GM12878 (cell line): ENCODE results near the gene CCDC136. TPM values are rescaled to one million over a fixed set of nuclear protein-coding genes. Genes with fewer than 3 reads are reported as not detected.

Experiments
- ATAC-seq: fragments of 200-7000 bp; cut with Tn5 transposase; 3 replicates; pipeline ENCODE4 v1.9.1; 2020; ENCODE audit warnings: mild to moderate bottlenecking, moderate library complexity
- BruUV-seq: library from RNA; stranded (reverse); fragments of 400-500 nt; replicated peaks from 2 replicates; lab custom pipeline; 2021; lab: Mats Ljungman, UMichigan
- CTCF ChIA-PET: fragments of 300-600 bp; sonication (Branson Sonifier 250); formaldehyde crosslinking; extraction: SDS; loops from one replicate; lab custom pipeline; 2021; ENCODE audit warnings: inconsistent platforms; lab: Yijun Ruan, JAX
- POLR2A ChIA-PET: fragments of 350-600 bp; formaldehyde crosslinking; extraction: SDS; loops from one replicate; lab custom pipeline; 2021; ENCODE audit warnings: inconsistent platforms; lab: Charles Lee
- RAD21 ChIA-PET: fragments of 300-600 bp; sonication (Branson Sonifier 250); formaldehyde crosslinking; loops from one replicate; lab custom pipeline; 2023; ENCODE audit warnings: antibody characterized with exemption; ENCODE audit not compliant: unreplicated experiment; lab: Charles Lee
- SMC1A ChIA-PET: fragments of 300-600 bp; sonication (Branson Sonifier 250); formaldehyde crosslinking; loops from one replicate; lab custom pipeline; 2023; ENCODE audit not compliant: unreplicated experiment, uncharacterized antibody; lab: Charles Lee
- DNase-seq: peaks from one replicate; pipeline ENCODE4 v3.0.0-alpha.2; 2011; ENCODE audit warnings: low read depth, low spot score
- FAIRE-seq: peaks from 3 replicates; lab custom pipeline; 2011; peaks lifted over from hg19 to GRCh38; lab: Jason Lieb, UNC
- H2AFZ ChIP-seq: 2 replicates; pipeline ENCODE4 v1.6.0; 2011; ENCODE audit warnings: low read depth, low read length, control low read depth; ENCODE audit not compliant: control insufficient read depth
- H3K27ac ChIP-seq: 2 replicates; pipeline ENCODE4 v1.5.1; 2011; ENCODE audit warnings: control low read depth; ENCODE audit not compliant: control insufficient read depth, insufficient read depth
- H3K27me3 ChIP-seq, 2 experiments: replicated peaks in 1 of 2; 2 replicates each; pipeline versions ENCODE4 v1.6.0 to v1.6.1; 2011; ENCODE audit warnings: low read length in 1 of 2; ENCODE audit not compliant: control insufficient read depth in 2 of 2, insufficient read depth in 2 of 2
- H3K36me3 ChIP-seq, 2 experiments: 2 replicates each; pipeline ENCODE4 v1.5.1; 2011; ENCODE audit warnings: low read length in 1 of 2; ENCODE audit not compliant: control insufficient read depth in 2 of 2, insufficient read depth in 2 of 2
- H3K4me1 ChIP-seq: 2 replicates; pipeline ENCODE4 v1.6.1; 2011; ENCODE audit warnings: mild to moderate bottlenecking, low read length, moderate library complexity, mixed read lengths; ENCODE audit not compliant: control insufficient read depth, insufficient read depth
- H3K4me2 ChIP-seq: 2 replicates; pipeline ENCODE4 v1.6.0; 2011; ENCODE audit warnings: control low read depth; ENCODE audit not compliant: control insufficient read depth, insufficient read depth
- H3K4me3 ChIP-seq: fragments of 200-600 bp; sonication (generic); 2 replicates; pipeline ENCODE4 v1.5.1; 2016
- H3K79me2 ChIP-seq: 2 replicates; pipeline ENCODE4 v1.6.0; 2011; ENCODE audit warnings: low read length; ENCODE audit not compliant: control insufficient read depth, insufficient read depth
- H3K9ac ChIP-seq: 2 replicates; pipeline ENCODE4 v1.8.0; 2011; ENCODE audit warnings: low read length, control low read depth, mixed read lengths; ENCODE audit not compliant: control insufficient read depth, insufficient read depth
- H3K9me3 ChIP-seq: replicated peaks from 3 replicates; pipeline ENCODE4 v1.5.1; 2011; ENCODE audit warnings: mild to moderate bottlenecking, low read length; ENCODE audit not compliant: control insufficient read depth, insufficient read depth
- H4K20me1 ChIP-seq: 2 replicates; pipeline ENCODE4 v1.6.0; 2011; ENCODE audit not compliant: control insufficient read depth, insufficient read depth
- FOXK2 ChIP-seq: fragments of 450-650 bp; IDR thresholded peaks from 2 replicates; pipeline ENCODE4 v1.6.1; 2017; ENCODE audit warnings: mild to moderate bottlenecking, moderate library complexity
- JUND ChIP-seq: IDR thresholded peaks from 2 replicates; pipeline ENCODE4 v1.6.1; 2012; ENCODE audit warnings: low read depth, mild to moderate bottlenecking, low read length, improper control_type of control experiment, moderate library complexity
- MEF2A ChIP-seq: IDR thresholded peaks from 2 replicates; pipeline ENCODE4 v1.6.1; 2011; ENCODE audit warnings: low read depth, mild to moderate bottlenecking, low read length, moderate library complexity; ENCODE audit not compliant: insufficient read depth
- MTA2 ChIP-seq: fragments of 450-650 bp; IDR thresholded peaks from 2 replicates; pipeline ENCODE4 v1.6.1; 2016; ENCODE audit warnings: low read depth, mild to moderate bottlenecking, moderate library complexity
- MYC ChIP-seq: IDR thresholded peaks from 2 replicates; pipeline ENCODE4 v1.6.1; 2011; ENCODE audit warnings: mild to moderate bottlenecking, low read length, moderate library complexity, inconsistent platforms; ENCODE audit not compliant: insufficient read depth, insufficient replicate concordance, insufficient read length, severe bottlenecking
- NFYB ChIP-seq: IDR thresholded peaks from 2 replicates; pipeline ENCODE4 v1.6.1; 2011; ENCODE audit warnings: low read depth, mild to moderate bottlenecking, low read length, improper control_type of control experiment, moderate library complexity; ENCODE audit not compliant: insufficient read depth
- POLR2AphosphoS5 ChIP-seq: IDR thresholded peaks from 2 replicates; pipeline ENCODE4 v1.6.1; 2011; ENCODE audit warnings: mild to moderate bottlenecking, low read length, inconsistent platforms
- POU2F2 ChIP-seq: IDR thresholded peaks from 3 replicates; pipeline ENCODE4 v1.6.1; 2011; ENCODE audit warnings: low read depth, mild to moderate bottlenecking, low read length, borderline replicate concordance
- RCOR1 ChIP-seq: conservative IDR thresholded peaks from 2 replicates; pipeline ENCODE4 v1.6.1; 2012; ENCODE audit warnings: low read depth, low read length, improper control_type of control experiment
- SMAD5 ChIP-seq: IDR thresholded peaks from 2 replicates; pipeline ENCODE4 v1.6.1; 2016; ENCODE audit warnings: antibody characterized with exemption, low read depth
- SREBF2 ChIP-seq: IDR thresholded peaks from 2 replicates; pipeline ENCODE4 v1.6.1; 2012; ENCODE audit warnings: mild to moderate bottlenecking, low read length
- TCF12 ChIP-seq: IDR thresholded peaks from 2 replicates; pipeline ENCODE4 v1.6.1; 2011; ENCODE audit warnings: low read depth, mild to moderate bottlenecking, low read length
- YY1 ChIP-seq: IDR thresholded peaks from 2 replicates; pipeline ENCODE4 v1.6.1; 2011; ENCODE audit warnings: low read depth, mild to moderate bottlenecking, low read length
- WGBS: methylation state at CpG from one replicate; pipeline ENCODE4 v1.1.6; 2016; ENCODE audit warnings: low lambda C conversion rate; ENCODE audit not compliant: insufficient replicate concordance, insufficient coverage; ENCODE audit errors: missing lambda C conversion rate; 5-methylcytosine and 5-hydroxymethylcytosine counted together
- in situ Hi-C: fragments of 300-500 bp; cut with MboI; formaldehyde crosslinking; loops from 9 replicates; pipeline ENCODE4 v1.14.3; 2018; ENCODE audit warnings: mixed read lengths
- intact Hi-C: fragments of 100-400 bp; cut with micrococcal nuclease; formaldehyde crosslinking; loops from one replicate; pipeline ENCODE4 v1.14.2; 2022; ENCODE audit not compliant: unreplicated experiment
- polyA plus RNA-seq, 11 experiments: library from polyadenylated mRNA; depleted of rRNA in 4 of 11; unstranded in 6 of 11; stranded (reverse) in 5 of 11; fragments of >200 nt; fragmentation: Nextera tagmentation in 4 of 11; fragmentation: Illumina TruSeq in 1 of 11; extraction: Ambion mirVana in 4 of 11; extraction: Trizol in 1 of 11; gene quantifications; 1 replicate in 1 of 11; 2 replicates in 10 of 11; pipeline versions ENCODE4 v1.2.1 to v1.2.3, GENCODE V29; 2011 to 2016; ENCODE audit warnings: inconsistent platforms in 2 of 11, missing spikeins in 2 of 11, low read depth in 1 of 11
- total RNA-seq, 4 experiments: library from RNA; depleted of rRNA in 3 of 4; stranded (reverse); fragments of >200 nt in 3 of 4; fragmentation: Illumina TruSeq in 1 of 4; extraction: Trizol in 1 of 4; gene quantifications; 2 replicates each; pipeline versions ENCODE4 v1.2.1 to v1.2.3, GENCODE V29; 2013 to 2021
- TF ChIP-seq, protein P1 (sequence below): IDR thresholded peaks from 2 replicates; pipeline ENCODE4 v1.6.1; 2011; ENCODE audit warnings: low read depth, low read length, improper control_type of control experiment, borderline replicate concordance
- TF ChIP-seq, protein P2 (sequence below): IDR thresholded peaks from 2 replicates; pipeline ENCODE4 v1.6.1; 2012; ENCODE audit warnings: low read depth, low read length, improper control_type of control experiment
- TF ChIP-seq, protein P3 (sequence below): fragments of 450-650 bp; IDR thresholded peaks from 2 replicates; pipeline ENCODE4 v1.6.1; 2017; ENCODE audit warnings: mild to moderate bottlenecking, moderate library complexity
- TF ChIP-seq, protein P4 (sequence below): IDR thresholded peaks from 2 replicates; pipeline ENCODE4 v1.6.1; 2011; ENCODE audit warnings: borderline replicate concordance, low read depth, mild to moderate bottlenecking, moderate library complexity, mixed read lengths, low read length; ENCODE audit not compliant: insufficient read depth; ENCODE audit errors: extremely low read length

CCDC136 gene
- total and polyA plus RNA-seq, 10 of the 15 experiments (the other 5 are each of a cell fraction or from before 2014, with no cell fraction given): 0.32 to 4.8 (median 1.5) TPM

DNA sequence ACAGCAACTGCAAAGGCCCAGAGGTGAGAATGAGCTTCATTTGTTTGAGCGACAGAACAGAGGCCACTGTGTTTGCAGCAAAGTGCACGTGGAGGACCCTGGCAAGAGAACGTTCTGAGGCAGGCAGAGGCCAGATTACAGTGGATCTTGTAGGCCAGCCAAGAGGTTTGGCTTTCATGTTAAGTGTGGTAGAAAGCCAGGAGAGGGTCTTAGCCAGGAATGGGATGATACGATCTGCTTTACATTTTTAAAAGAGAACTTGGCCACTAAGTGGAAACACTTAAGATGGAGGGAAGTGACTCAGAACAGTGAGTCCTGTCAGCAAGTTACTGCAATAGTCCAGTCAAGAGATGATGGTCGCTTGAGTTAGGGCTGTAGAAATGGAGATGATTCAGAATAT lies 4.6 kb downstream of the CCDC136 start:
- POLR2A ChIA-PET: no interaction called here
- in situ Hi-C loops: no loop called here
- Histone ChIP-seq H3K9ac (no peak overlapping the region), H3K79me2 (no peaks in the 10 kb centered on the region), H2AFZ (no peak overlapping the region), H4K20me1 (no peaks in the 10 kb centered on the region), H3K4me1 (no peaks in the 10 kb centered on the region), H3K4me3 (no peak overlapping the region), H3K27me3 (no peaks in the 10 kb centered on the region), H3K9me3 (no peaks in the 10 kb centered on the region), H3K36me3 (no peaks in the 10 kb centered on the region), H3K27ac (no peak overlapping the region), H3K4me2 (no peak overlapping the region)
- ATAC-seq (no peak), DNase-seq (no peak), FAIRE-seq (no peak)
- SMC1A ChIA-PET: no interaction called here
- 73% methylated on average over 5 of the region's 5 CpGs for WGBS
- RAD21 ChIA-PET: interaction anchor here (0.6 kb wide), 1 partner anchor 41 kb away, joined by 3 read pairs; no protein-coding TSS in a partner anchor
- intact Hi-C loops: no loop called here
- CTCF ChIA-PET: no interaction called here
- BruUV-seq: no TSS peak
- no peak for TF ChIP-seq JUND
- no peak for TF ChIP-seq TCF12
- TF ChIP-seq, protein P1, sequence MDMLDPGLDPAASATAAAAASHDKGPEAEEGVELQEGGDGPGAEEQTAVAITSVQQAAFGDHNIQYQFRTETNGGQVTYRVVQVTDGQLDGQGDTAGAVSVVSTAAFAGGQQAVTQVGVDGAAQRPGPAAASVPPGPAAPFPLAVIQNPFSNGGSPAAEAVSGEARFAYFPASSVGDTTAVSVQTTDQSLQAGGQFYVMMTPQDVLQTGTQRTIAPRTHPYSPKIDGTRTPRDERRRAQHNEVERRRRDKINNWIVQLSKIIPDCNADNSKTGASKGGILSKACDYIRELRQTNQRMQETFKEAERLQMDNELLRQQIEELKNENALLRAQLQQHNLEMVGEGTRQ: no peak
- TF ChIP-seq MEF2A: no peak
- TF ChIP-seq YY1: no peak
- TF ChIP-seq SREBF2: no peak
- no peak for TF ChIP-seq MYC
- TF ChIP-seq MTA2: no peak
- no peak for TF ChIP-seq NFYB
- TF ChIP-seq POLR2AphosphoS5: no peak
- no peak for TF ChIP-seq SMAD5
- no peak for TF ChIP-seq POU2F2
- TF ChIP-seq, protein P2, sequence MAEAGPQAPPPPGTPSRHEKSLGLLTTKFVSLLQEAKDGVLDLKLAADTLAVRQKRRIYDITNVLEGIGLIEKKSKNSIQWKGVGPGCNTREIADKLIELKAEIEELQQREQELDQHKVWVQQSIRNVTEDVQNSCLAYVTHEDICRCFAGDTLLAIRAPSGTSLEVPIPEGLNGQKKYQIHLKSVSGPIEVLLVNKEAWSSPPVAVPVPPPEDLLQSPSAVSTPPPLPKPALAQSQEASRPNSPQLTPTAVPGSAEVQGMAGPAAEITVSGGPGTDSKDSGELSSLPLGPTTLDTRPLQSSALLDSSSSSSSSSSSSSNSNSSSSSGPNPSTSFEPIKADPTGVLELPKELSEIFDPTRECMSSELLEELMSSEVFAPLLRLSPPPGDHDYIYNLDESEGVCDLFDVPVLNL: no peak
- TF ChIP-seq FOXK2: no peak
- TF ChIP-seq, protein P3, sequence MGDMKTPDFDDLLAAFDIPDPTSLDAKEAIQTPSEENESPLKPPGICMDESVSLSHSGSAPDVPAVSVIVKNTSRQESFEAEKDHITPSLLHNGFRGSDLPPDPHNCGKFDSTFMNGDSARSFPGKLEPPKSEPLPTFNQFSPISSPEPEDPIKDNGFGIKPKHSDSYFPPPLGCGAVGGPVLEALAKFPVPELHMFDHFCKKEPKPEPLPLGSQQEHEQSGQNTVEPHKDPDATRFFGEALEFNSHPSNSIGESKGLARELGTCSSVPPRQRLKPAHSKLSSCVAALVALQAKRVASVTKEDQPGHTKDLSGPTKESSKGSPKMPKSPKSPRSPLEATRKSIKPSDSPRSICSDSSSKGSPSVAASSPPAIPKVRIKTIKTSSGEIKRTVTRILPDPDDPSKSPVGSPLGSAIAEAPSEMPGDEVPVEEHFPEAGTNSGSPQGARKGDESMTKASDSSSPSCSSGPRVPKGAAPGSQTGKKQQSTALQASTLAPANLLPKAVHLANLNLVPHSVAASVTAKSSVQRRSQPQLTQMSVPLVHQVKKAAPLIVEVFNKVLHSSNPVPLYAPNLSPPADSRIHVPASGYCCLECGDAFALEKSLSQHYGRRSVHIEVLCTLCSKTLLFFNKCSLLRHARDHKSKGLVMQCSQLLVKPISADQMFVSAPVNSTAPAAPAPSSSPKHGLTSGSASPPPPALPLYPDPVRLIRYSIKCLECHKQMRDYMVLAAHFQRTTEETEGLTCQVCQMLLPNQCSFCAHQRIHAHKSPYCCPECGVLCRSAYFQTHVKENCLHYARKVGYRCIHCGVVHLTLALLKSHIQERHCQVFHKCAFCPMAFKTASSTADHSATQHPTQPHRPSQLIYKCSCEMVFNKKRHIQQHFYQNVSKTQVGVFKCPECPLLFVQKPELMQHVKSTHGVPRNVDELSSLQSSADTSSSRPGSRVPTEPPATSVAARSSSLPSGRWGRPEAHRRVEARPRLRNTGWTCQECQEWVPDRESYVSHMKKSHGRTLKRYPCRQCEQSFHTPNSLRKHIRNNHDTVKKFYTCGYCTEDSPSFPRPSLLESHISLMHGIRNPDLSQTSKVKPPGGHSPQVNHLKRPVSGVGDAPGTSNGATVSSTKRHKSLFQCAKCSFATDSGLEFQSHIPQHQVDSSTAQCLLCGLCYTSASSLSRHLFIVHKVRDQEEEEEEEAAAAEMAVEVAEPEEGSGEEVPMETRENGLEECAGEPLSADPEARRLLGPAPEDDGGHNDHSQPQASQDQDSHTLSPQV: no peak
- no peak for TF ChIP-seq RCOR1
- TF ChIP-seq, protein P4, sequence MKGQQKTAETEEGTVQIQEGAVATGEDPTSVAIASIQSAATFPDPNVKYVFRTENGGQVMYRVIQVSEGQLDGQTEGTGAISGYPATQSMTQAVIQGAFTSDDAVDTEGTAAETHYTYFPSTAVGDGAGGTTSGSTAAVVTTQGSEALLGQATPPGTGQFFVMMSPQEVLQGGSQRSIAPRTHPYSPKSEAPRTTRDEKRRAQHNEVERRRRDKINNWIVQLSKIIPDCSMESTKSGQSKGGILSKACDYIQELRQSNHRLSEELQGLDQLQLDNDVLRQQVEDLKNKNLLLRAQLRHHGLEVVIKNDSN: no peak
